Psoas muscle (tissue), 8 donors: ENCODE results near the gene PIP5K1B. TPM values are rescaled to one million over a fixed set of nuclear protein-coding genes. Genes with fewer than 3 reads are reported as not detected.

Experiments used
- ATAC-seq, 4 donors: fragments of 200-7000 bp; cut with Tn5 transposase; one replicate each; pipeline ENCODE4 v1.9.1; 2020; ENCODE audit warnings: moderate library complexity in 3 of 4, mild to moderate bottlenecking in 2 of 4
- DNase-seq, 2 donors: peaks; one replicate each; pipeline ENCODE4 v3.0.0-alpha.2; 2020
- H3K27ac ChIP-seq: fragments of 200-600 bp; one replicate; pipeline ENCODE4 v1.8.0; 2022
- H3K27me3 ChIP-seq, 3 donors: fragments of 200-600 bp in 1 of 3; one replicate each; pipeline versions ENCODE4 v1.6.1 to v1.8.0; 2013 to 2022; ENCODE audit warnings: low read length in 2 of 3, mild to moderate bottlenecking in 2 of 3, moderate library complexity in 1 of 3; ENCODE audit not compliant: insufficient read depth in 3 of 3
- H3K36me3 ChIP-seq, 2 donors: fragments of 200-600 bp in 1 of 2; one replicate each; pipeline versions ENCODE4 v1.6.1 to v1.8.0; 2013 to 2022; ENCODE audit warnings: low read depth in 1 of 2, mild to moderate bottlenecking in 1 of 2, moderate library complexity in 1 of 2; ENCODE audit not compliant: insufficient read depth in 1 of 2
- H3K4me1 ChIP-seq: fragments of 200-600 bp; one replicate; pipeline ENCODE4 v1.8.0; 2022
- H3K4me3 ChIP-seq: fragments of 200-600 bp; one replicate; pipeline ENCODE4 v1.8.0; 2022; ENCODE audit warnings: mild to moderate bottlenecking
- H3K9me3 ChIP-seq: fragments of 200-600 bp; one replicate; pipeline ENCODE4 v1.8.0; 2022
- WGBS, 3 donors: extraction: QIAGEN DNeasy Blood & Tissue Kit; methylation state at CpG; one replicate each; pipeline versions ENCODE4 v1.1.6 to v1.1.7; 2013; 5-methylcytosine and 5-hydroxymethylcytosine counted together
- intact Hi-C, 2 donors: fragments of 100-400 bp; cut with DNase I; formaldehyde crosslinking; loops; one replicate each; pipeline versions ENCODE4 v1.11.0 to v1.14.2; 2022
- polyA plus RNA-seq, 3 donors: library from polyadenylated mRNA; stranded (reverse); fragments of 200-250 nt; gene quantifications; one replicate each; pipeline ENCODE4 v1.2.3, GENCODE V29; 2013
- total RNA-seq, 4 donors: library from RNA; stranded (reverse); fragmentation: NEBNext Ultra II Directional in 2 of 4; extraction: Animal tissue kit (Norgen Biotek cat#: 25700) in 2 of 4; gene quantifications; one replicate each; pipeline versions ENCODE4 v1.2.1 to v1.2.4, GENCODE V29; 2021 to 2023
- TF ChIP-seq, protein P1 (sequence below): fragments of 200-600 bp; IDR thresholded peaks from one replicate; pipeline ENCODE4 v1.8.0; 2022; ENCODE audit warnings: antibody characterized with exemption
- donor health status: healthy with polysubstance abuse.
- donor health status: DM: no; HTN: no; CAD: no; lungs with moderate emphysema.
- donor health status: Bipolar disorder and iron deficiency.
- donor health status: healthy.
- donor health status: DM: yes; HTN: yes; CAD: no.
- donor health status: DM: no; HTN: no; CAD: no.
- donor health status: DM: no; HTN: no; CAD: no.
- donor health status: DM: yes; HTN: yes; CAD: no.

PIP5K1B gene
- total and polyA plus RNA-seq, 7 donors = 0.48 to 2.5 (median 1.7) TPM

DNA sequence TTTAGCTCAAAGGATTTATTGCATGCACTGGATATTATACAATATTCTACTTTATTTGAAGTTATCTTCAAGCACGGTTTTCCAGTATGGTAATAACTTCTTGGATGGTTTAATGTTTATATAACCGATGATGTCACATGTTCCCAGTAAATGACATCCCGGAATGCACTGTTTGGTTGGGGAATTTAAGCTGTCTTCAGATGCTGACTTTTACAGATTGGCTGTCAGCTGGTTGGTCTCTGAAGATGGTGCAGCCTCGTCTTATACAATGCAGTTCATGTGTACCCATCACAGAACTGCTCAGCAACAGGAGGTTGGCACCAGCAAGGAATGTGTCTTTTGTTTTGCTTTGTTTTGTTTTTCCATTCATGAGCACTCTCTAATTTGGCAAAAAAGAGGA lies 165.0 kb downstream of the PIP5K1B start:
- intact Hi-C loops = no loop called here
- 72 to 78% (median 73%) methylated on average over 4 of the region's 4 CpGs for WGBS, 3 donors
- H3K36me3 ChIP-seq = no peaks in the 10 kb centered on the region
- ATAC-seq (no peak), DNase-seq (no peak)
- H3K27me3 ChIP-seq = no peaks in the 10 kb centered on the region
- H3K9me3 ChIP-seq = no peaks in the 10 kb centered on the region
- H3K27ac ChIP-seq = no peak overlapping the region
- H3K4me3 ChIP-seq = no peak overlapping the region
- TF ChIP-seq, protein P1, sequence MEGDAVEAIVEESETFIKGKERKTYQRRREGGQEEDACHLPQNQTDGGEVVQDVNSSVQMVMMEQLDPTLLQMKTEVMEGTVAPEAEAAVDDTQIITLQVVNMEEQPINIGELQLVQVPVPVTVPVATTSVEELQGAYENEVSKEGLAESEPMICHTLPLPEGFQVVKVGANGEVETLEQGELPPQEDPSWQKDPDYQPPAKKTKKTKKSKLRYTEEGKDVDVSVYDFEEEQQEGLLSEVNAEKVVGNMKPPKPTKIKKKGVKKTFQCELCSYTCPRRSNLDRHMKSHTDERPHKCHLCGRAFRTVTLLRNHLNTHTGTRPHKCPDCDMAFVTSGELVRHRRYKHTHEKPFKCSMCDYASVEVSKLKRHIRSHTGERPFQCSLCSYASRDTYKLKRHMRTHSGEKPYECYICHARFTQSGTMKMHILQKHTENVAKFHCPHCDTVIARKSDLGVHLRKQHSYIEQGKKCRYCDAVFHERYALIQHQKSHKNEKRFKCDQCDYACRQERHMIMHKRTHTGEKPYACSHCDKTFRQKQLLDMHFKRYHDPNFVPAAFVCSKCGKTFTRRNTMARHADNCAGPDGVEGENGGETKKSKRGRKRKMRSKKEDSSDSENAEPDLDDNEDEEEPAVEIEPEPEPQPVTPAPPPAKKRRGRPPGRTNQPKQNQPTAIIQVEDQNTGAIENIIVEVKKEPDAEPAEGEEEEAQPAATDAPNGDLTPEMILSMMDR = no peak
- no peaks in the 10 kb centered on the region for H3K4me1 ChIP-seq

DNA sequence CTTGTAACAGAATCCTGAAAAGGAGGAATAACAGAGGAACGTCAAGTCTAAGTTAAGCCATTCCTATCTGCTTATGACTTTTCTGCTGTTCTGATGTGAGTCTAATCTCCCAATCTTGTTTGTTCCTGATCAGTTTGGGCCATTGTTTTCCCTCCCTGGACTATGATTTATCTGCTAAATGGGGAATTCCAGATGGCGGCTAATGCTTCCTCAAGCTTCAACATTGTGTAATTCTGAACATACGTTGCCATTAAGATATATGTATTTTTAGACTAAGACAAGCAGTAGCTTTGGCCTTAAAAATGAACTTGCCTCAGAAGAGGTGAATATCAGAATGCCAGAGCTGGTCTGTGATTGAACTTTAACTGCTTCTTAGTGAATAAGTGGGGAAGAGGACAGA lies 166.2 kb downstream of the PIP5K1B start:
- TF ChIP-seq, protein P1 = no peak
- Histone ChIP-seq H3K27me3 (no peaks in the 10 kb centered on the region), H3K9me3 (no peaks in the 10 kb centered on the region), H3K27ac (no peak overlapping the region), H3K4me1 (no peaks in the 10 kb centered on the region), H3K36me3 (no peaks in the 10 kb centered on the region), H3K4me3 (no peak overlapping the region)
- ATAC-seq (no peak), DNase-seq (no peak)
- intact Hi-C loops = no loop called here
- WGBS, 3 donors = 63 to 69% (median 64%) methylated on average over 3 of the region's 3 CpGs

DNA sequence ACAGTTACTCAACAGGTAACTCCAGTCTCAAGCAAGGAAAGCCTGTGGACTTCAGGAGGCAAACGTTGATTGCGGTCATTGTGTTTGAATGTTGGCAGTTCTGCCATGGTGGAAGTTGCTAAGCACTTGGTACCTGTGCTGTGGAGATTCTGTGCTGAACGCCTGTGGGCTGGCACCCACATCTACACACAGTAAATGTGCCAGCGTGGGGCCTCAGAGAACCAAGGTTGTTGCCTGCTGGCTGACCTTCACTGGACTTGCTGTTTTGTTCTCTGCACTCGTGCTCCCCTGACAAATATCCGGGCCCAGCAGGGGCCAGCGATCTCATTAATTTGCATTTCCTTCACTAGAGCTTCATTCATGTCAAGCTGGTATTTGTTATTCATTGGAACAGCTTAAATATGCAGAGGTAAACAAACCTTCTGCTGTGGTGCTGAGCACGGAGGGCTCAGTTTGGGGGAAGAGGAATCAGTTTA lies 167.0 kb downstream of the PIP5K1B start:
- ATAC-seq = no peak
- H3K9me3 ChIP-seq = no peaks in the 10 kb centered on the region
- no peak overlapping the region for H3K27ac ChIP-seq
- no peaks in the 10 kb centered on the region for H3K36me3 ChIP-seq
- no peaks in the 10 kb centered on the region for H3K4me1 ChIP-seq
- TF ChIP-seq, protein P1 = no peak
- no peak overlapping the region for H3K4me3 ChIP-seq
- 31 to 36% (median 34%) methylated on average over 8 of the region's 8 CpGs for WGBS, 3 donors
- no peak for DNase-seq
- intact Hi-C loops = no loop called here
- H3K27me3 ChIP-seq = no peaks in the 10 kb centered on the region

DNA sequence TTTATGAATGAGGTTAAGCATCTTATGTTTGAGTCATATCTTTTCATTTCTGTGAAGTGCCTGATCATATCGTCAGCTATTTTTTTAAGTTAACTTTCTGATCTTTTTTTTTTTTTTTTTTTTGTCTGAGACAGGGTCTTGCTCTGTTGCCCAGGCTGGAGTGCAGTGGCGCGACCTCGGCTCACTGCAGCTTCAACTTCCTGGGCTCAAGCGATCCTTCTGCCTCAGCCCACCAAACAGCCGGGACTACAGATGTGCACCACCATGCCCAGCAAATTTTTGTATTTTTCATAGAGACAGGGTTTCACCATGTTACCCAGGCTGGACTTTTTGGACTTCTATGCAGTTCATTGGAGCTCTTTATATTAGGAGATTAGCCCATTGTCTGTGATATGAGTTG lies 168.1 kb downstream of the PIP5K1B start:
- 90 to 94% (median 93%) methylated on average over 6 of the region's 6 CpGs for WGBS, 3 donors
- TF ChIP-seq, protein P1 = no peak
- Histone ChIP-seq H3K27me3 (no peaks in the 10 kb centered on the region), H3K4me3 (no peak overlapping the region), H3K9me3 (no peaks in the 10 kb centered on the region), H3K36me3 (no peaks in the 10 kb centered on the region), H3K4me1 (no peaks in the 10 kb centered on the region), H3K27ac (no peak overlapping the region)
- DNase-seq (no peak), ATAC-seq (no peak)
- intact Hi-C loops = no loop called here

DNA sequence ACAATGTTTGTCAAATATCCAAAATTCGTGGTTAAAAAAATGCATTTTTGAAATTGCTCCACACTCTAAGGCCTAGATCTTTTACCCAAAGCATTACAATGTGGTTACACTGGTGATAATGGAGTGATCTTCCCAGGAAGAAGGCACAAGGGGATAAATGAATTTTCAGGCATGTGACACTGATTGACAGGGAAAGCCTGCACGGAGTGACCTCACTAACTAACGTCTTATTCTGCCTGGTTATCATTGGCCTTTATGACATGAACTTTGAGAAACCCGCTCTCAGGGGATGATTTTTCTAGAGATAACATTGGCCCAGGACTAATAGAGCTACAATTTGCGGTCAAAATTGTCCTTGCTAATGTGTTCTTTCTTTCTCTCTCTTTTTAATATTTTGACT lies 171.2 kb downstream of the PIP5K1B start:
- TF ChIP-seq, protein P1 = no peak
- ATAC-seq = no peak
- Histone ChIP-seq H3K4me3 (no peak overlapping the region), H3K27me3 (no peaks in the 10 kb centered on the region), H3K36me3 (no peaks in the 10 kb centered on the region), H3K4me1 (no peaks in the 10 kb centered on the region), H3K27ac (no peak overlapping the region), H3K9me3 (no peaks in the 10 kb centered on the region)
- DNase-seq = no peak
- intact Hi-C loops = no loop called here
- WGBS, 3 donors = 52 to 69% (median 61%) methylated on average over 5 of the region's 5 CpGs
